Tibial nerve (tissue), 4 donors: Measurements from ENCODE around the gene BCL3.

Experiments
- EP300 ChIP-seq, 2 donors: sonication (generic); formaldehyde crosslinking; IDR thresholded peaks; one replicate each; pipeline ENCODE4 v1.6.1; 2017; ENCODE audit warnings: antibody characterized with exemption in 2 of 2, mild to moderate bottlenecking in 1 of 2
- POLR2A ChIP-seq, 2 donors: fragments of 450-650 bp; IDR thresholded peaks; one replicate each; pipeline ENCODE4 v1.6.1; 2017; ENCODE audit warnings: antibody characterized with exemption in 2 of 2, mild to moderate bottlenecking in 2 of 2, moderate library complexity in 2 of 2
- TF ChIP-seq, protein P1 (sequence below), 5 experiments: fragments of 200-600 bp in 3 of 5; fragments of 450-650 bp in 2 of 5; sonication (generic) in 3 of 5; IDR thresholded peaks; one replicate each; pipeline ENCODE4 v1.5.1; 2016 to 2019; ENCODE audit warnings: antibody characterized with exemption in 5 of 5, mild to moderate bottlenecking in 3 of 5, moderate library complexity in 2 of 5

DNA sequence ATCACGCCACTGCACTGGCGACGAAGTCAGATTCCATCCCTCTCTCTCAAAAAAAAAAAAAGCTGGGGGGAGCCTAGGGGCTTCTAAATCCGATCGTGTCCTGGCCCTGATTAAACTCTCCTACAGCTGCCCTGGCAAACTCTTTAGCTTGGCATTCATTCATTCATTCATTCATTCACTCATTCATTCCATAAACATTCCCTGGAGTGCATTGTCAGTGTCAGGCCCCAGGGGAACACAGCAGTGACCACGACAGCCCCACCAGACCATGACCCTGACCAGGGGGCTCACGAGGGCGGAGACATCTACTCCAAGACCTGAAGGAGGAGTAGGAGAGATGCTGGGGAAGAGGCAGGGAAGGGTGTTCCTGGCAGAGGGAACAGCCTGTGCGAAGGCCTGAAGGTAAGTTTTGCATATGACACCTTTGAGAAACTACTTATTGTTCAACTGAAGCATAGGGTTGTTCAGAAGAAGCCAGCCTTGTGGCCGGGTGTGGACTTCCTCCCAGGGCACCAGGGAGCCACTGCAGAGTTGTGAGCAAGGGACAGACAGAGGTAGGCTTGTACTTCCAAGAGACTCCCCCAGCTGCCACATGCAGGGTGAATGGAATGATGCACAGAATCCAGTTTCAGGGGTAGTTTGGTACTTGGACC is 25.1 kb upstream of the BCL3 start:
- TF ChIP-seq, protein P1, sequence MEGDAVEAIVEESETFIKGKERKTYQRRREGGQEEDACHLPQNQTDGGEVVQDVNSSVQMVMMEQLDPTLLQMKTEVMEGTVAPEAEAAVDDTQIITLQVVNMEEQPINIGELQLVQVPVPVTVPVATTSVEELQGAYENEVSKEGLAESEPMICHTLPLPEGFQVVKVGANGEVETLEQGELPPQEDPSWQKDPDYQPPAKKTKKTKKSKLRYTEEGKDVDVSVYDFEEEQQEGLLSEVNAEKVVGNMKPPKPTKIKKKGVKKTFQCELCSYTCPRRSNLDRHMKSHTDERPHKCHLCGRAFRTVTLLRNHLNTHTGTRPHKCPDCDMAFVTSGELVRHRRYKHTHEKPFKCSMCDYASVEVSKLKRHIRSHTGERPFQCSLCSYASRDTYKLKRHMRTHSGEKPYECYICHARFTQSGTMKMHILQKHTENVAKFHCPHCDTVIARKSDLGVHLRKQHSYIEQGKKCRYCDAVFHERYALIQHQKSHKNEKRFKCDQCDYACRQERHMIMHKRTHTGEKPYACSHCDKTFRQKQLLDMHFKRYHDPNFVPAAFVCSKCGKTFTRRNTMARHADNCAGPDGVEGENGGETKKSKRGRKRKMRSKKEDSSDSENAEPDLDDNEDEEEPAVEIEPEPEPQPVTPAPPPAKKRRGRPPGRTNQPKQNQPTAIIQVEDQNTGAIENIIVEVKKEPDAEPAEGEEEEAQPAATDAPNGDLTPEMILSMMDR (IDR thresholded peaks at IDR 0.05) = no peak
- TF ChIP-seq POLR2A (IDR thresholded peaks at IDR 0.05) = no peak
- no peak for TF ChIP-seq EP300 (IDR thresholded peaks at IDR 0.05)
